AG04450 (cell line): ENCODE data around the gene PRPF39. TPM values are rescaled to one million over a fixed set of nuclear protein-coding genes. Genes with fewer than 3 reads are reported as not detected.

ENCODE experiments used
- CTCF ChIA-PET: fragments of 300-600, 350-600 bp; formaldehyde crosslinking; extraction: SDS; loops from one replicate; lab custom pipeline; 2022; ENCODE audit warnings: antibody characterized with exemption, inconsistent platforms; lab: Charles Lee
- POLR2A ChIA-PET: fragments of 350-600 bp; formaldehyde crosslinking; extraction: SDS; loops from one replicate; lab custom pipeline; 2021; ENCODE audit warnings: antibody characterized with exemption, inconsistent platforms; lab: Yijun Ruan, JAX
- DNase-seq: peaks from one replicate; pipeline ENCODE4 v3.0.0-alpha.2; 2011; ENCODE audit warnings: low read depth, low spot score
- H3K27ac ChIP-seq: one replicate; pipeline ENCODE4 v1.5.1; 2012; ENCODE audit warnings: low read depth, low read length, control low read depth
- H3K27me3 ChIP-seq: one replicate; pipeline ENCODE4 v1.6.0; 2012; ENCODE audit warnings: low read length; ENCODE audit not compliant: control insufficient read depth, insufficient read depth
- H3K4me3 ChIP-seq: 2 replicates; pipeline ENCODE4 v1.5.1; 2011; ENCODE audit warnings: mild to moderate bottlenecking, low read depth, low read length, control low read depth
- H3K9me3 ChIP-seq: 2 replicates; pipeline ENCODE4 v1.5.1; 2012; ENCODE audit warnings: low read length; ENCODE audit not compliant: control insufficient read depth, insufficient read depth
- polyA minus RNA-seq: library from RNA; depleted of rRNA, polyadenylated mRNA; stranded (reverse); fragments of >200 nt; gene quantifications from 2 replicates; pipeline ENCODE4 v1.2.3, GENCODE V29; 2011; rRNA and poly(A)+ RNA removed
- polyA plus RNA-seq: library from polyadenylated mRNA; depleted of rRNA; stranded (reverse); fragments of >200 nt; gene quantifications from 2 replicates; pipeline ENCODE4 v1.2.3, GENCODE V29; 2011; rRNA removed
- TF ChIP-seq, protein P1 (sequence below): IDR thresholded peaks from 2 replicates; pipeline ENCODE4 v1.5.1; 2011; ENCODE audit warnings: low read depth, low read length, control low read depth, inconsistent platforms

Gene PRPF39, protein sequence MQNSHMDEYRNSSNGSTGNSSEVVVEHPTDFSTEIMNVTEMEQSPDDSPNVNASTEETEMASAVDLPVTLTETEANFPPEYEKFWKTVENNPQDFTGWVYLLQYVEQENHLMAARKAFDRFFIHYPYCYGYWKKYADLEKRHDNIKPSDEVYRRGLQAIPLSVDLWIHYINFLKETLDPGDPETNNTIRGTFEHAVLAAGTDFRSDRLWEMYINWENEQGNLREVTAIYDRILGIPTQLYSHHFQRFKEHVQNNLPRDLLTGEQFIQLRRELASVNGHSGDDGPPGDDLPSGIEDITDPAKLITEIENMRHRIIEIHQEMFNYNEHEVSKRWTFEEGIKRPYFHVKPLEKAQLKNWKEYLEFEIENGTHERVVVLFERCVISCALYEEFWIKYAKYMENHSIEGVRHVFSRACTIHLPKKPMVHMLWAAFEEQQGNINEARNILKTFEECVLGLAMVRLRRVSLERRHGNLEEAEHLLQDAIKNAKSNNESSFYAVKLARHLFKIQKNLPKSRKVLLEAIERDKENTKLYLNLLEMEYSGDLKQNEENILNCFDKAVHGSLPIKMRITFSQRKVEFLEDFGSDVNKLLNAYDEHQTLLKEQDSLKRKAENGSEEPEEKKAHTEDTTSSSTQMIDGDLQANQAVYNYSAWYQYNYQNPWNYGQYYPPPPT
- polyA plus RNA-seq (33.0 and 48.6 TPM in 2 replicates), polyA minus RNA-seq (38.9 and 46.8 TPM in 2 replicates)

DNA sequence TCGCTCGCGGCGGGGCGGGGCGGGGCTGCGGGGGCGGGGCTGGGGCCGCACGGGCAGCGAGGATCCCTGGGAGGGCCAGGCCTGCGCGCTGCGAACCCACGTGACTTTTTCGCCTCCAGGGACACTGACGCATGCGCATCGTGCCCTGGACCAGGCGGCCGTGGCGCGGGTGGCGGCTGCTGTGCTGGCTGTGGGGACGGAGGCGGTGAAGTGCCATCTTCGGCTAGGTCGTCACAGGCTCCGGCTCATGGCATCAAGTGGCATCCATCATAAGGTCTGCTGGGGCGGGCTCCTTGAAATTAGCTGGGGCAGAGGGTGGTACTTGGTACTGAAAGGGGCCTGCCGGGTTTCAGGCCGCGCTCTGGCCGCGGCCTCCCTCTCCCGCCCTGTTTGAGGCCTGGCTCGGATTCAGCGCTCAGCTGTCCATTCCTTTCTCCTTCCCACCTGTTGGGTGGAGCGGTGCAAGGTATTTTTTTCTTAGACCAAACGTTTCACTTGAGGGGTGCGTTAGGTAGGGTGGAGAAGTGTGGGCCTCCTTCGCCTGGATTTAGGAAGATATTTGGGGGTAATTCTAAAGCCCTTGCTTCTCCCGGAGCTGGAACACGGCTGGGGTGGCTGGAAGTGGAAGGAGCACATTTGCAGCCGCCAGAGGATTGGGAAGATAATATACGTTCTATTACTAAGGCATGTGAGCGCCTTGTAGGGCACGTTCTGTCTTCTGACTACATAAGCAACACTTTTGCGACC, at the start of gene PRPF39:
PRPF39 (plus strand) TSS at position 141 of the 747 bp plus-strand sequence. CDS start 11,124 bp downstream, outside the sequence.
- ChIA-PET CTCF (no interaction called here), POLR2A (interaction anchor here (0.9 kb wide), 1 partner anchor 122 kb away, joined by 4 read pairs; the partner anchor contains the start of genes KLHL28 and TOGARAM1)
- Histone ChIP-seq H3K4me3 (peak within 1 kb of the TSS; percentile 83), H3K27ac (peak within 1 kb of the TSS; percentile 78), H3K27me3 (no peaks in the 10 kb centered on the region), H3K9me3 (no peaks in the 10 kb centered on the region)
- TF ChIP-seq, protein P1, sequence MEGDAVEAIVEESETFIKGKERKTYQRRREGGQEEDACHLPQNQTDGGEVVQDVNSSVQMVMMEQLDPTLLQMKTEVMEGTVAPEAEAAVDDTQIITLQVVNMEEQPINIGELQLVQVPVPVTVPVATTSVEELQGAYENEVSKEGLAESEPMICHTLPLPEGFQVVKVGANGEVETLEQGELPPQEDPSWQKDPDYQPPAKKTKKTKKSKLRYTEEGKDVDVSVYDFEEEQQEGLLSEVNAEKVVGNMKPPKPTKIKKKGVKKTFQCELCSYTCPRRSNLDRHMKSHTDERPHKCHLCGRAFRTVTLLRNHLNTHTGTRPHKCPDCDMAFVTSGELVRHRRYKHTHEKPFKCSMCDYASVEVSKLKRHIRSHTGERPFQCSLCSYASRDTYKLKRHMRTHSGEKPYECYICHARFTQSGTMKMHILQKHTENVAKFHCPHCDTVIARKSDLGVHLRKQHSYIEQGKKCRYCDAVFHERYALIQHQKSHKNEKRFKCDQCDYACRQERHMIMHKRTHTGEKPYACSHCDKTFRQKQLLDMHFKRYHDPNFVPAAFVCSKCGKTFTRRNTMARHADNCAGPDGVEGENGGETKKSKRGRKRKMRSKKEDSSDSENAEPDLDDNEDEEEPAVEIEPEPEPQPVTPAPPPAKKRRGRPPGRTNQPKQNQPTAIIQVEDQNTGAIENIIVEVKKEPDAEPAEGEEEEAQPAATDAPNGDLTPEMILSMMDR = no peak
- peak; percentile 69 for DNase-seq

DNA sequence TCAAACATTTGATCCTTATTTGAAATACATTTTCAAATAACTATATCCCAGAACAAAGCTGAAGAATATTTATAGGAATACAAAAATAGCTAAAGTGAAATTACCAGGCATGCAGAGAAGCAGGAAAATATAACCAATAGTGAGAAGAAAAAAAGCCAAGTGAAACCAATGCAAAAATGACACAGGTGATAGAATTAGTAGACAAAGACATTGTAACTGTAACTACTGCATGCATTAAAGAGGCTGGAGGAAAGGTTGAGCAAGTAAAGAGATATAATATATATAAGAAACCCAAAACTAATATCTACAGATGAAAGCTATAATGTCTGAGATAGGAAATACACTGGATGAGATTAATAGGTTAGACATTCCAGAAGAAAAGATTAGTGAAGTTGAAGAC, 49.2 kb upstream of the PRPF39 start:
- TF ChIP-seq, protein P1 = no peak
- POLR2A ChIA-PET = no interaction called here
- CTCF ChIA-PET = interaction anchor here (1.5 kb wide), 1 partner anchor 219 kb away, joined by 4 read pairs; the partner anchor contains the start of gene MIS18BP1
- Histone ChIP-seq H3K27me3 (no peaks in the 10 kb centered on the region), H3K27ac (no peak overlapping the region), H3K9me3 (peaks cover 4% of the 10 kb centered on the region; the same call in 1 of the 2 replicates), H3K4me3 (no peak overlapping the region)
- DNase-seq = no peak

DNA sequence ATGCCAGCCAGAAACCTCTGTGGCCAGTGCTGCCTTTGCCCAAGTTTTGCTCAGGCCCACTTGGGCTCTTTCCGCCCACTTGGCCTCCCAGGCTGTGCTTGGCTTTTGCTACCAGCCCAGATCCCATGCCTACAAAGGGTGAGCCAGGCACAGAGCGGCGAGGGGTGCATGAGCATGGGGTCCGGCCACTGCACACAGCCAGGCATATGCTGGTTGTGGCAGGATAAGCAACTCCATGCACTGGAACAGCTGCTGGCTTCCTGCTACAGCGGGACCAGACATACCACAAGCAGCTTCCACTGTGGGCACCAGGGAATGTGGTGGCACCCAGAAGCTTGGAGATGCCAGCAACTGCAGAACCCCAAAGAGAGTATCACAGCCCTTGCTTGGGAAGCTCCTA, 45.7 kb upstream of the PRPF39 start:
- Histone ChIP-seq H3K9me3 (peaks cover 4% of the 10 kb centered on the region; the same call in 1 of the 2 replicates), H3K27me3 (no peaks in the 10 kb centered on the region), H3K27ac (no peak overlapping the region), H3K4me3 (no peak overlapping the region)
- TF ChIP-seq, protein P1 = no peak
- ChIA-PET CTCF (no interaction called here), POLR2A (no interaction called here)
- DNase-seq = no peak

DNA sequence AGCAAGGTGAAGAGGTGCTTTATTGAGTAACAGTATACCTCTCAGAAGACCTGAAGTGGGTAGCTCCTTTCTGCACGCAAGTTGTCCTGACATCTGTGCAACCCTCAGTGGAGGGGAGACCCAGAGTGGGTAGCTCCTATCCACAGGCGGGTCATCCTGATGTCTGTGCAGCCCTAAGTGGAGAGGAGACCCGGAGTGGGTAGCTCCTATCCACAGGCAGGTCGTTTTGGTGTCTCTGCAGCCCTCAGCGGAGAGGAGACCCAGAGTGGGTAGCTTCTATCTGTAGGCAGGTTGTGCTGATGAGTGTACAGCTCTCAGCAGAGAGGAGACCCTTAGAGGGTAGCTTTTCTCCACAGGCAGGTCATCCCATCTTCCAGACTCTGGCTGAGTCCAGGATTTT, 45.1 kb upstream of the PRPF39 start:
- H3K4me3 ChIP-seq = no peak overlapping the region
- no peak for DNase-seq
- no peak overlapping the region for H3K27ac ChIP-seq
- H3K9me3 ChIP-seq = peaks cover 4% of the 10 kb centered on the region; the same call in 1 of the 2 replicates
- ChIA-PET POLR2A (no interaction called here), CTCF (no interaction called here)
- TF ChIP-seq, protein P1 = no peak
- no peaks in the 10 kb centered on the region for H3K27me3 ChIP-seq
